Hematopoietic multipotent progenitor cell treated with erythropoietin and hydrocortisone succinate and interleukin-3 and kit ligand, for 17 days (in vitro differentiated cells): ENCODE measurements around the gene ZBTB38.
A peak's percentile ranks its signal among the peaks of the same experiment; 100 is the strongest.

Source experiments
- DNase-seq: peaks from one replicate; pipeline ENCODE4 v3.0.0-alpha.2; 2015; ENCODE audit warnings: low spot score

The ZBTB38 gene

DNA sequence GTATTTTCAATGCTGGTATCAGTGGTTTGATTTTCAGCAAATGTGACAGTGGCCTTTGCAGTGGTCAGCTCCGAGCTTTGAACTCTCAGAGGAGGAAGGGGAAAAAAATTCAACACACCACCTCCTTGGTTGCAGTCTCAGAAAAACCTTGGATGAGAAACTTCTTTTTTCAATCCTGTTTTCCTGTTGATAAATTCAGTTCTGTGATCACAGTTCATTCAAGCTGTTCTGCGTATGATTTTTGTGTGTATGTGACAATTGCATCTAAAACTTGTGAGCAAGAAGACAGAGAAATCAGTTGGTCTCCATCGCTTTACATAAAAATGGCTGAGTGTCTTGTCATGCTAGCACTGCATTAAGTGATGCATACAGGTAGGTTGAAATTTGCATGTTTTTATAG, 19.2 kb downstream of the ZBTB38 start:
- DNase-seq: no peak

DNA sequence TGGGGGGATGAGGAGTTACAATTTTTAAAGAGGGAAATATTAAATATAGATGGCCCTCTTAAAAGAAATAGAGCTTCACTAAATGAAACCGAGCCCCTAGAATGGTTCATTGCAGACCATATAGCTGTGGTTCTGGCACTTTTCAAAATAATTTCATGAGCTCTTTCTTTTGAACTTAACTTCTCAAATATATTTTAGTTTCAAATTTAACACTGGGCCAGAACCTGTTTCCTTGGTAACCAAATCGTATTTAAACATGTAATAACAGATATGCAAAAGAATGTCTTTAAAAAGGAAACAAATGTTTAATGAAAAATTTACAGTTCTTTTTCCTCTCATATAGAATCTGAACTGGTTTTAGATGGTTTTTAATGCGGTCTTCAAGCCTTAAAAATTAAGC, 20.1 kb downstream of the ZBTB38 start:
- no peak for DNase-seq

DNA sequence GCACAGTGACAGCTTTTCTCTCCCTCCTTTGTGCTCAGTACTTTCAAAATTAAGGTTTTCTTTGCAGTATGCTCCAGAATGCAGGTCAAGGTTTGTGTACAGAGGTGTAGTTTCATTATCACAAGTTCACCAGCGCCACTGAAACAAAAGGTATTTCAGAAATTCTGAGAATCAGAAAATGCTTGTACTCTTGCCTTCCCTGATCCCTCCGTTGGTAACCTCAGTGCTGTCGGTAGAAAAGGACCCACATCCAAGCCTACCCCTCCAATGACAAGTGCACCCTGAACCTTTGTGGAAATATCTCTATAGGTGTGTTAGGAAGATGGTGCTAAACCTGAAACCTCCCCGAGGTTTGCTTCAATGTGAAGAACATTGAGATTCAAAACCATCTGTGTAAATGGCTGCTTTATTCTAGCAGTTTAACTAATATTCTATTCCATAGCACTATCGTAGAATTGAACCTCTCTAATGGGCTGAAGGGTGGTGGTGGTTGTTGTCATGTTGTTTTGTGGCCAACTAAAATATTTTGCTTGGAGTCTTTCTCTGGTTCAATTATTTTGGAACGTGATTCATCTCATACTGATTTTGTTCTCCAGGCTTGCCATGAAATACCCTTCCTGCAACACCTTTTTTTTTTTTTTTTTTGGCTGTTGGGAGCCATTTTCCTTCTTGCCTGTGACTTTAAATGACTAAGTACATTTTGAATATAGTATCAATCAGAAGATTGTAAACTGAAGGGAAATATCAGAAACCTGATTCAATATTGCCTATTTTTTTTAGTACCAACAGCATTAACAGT, 20.7 kb downstream of the ZBTB38 start:
- no peak for DNase-seq

DNA sequence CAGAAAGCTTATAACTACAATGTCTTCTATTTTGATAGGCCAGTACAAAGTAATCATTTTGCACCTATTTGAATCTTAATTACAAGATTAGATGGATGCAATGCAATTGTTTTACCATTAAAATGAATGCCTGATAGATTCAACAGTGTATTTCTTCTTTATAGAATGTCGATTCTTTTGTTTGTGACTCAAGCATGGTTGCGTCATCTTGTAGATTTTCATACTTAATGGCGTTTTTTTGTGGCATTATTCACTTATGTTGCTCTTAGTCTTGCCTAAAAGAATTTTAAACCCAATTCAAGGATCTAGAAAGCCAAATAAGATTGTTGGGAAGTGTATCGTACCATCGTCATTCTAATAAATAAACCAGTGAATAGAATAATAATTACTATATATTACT, 21.4 kb downstream of the ZBTB38 start:
- no peak for DNase-seq

DNA sequence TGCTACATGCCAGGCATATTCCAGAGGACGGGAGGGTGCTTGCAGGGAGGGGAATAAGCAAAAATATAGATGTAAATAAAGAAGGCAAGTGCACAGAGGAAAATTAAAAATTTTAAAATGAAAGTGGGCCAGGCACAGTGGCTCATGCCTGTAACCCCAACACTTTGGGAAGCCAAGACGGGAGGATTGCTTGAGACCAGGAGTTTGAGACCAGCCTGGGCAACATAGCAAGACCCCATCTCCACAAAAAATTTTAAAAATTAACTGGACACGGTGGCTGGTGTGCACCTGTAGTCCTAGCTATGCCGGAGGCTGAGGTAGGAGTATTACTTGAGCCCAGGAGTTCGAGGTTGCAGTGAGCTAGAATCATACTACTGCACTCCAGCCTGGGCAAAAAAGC, 22.4 kb downstream of the ZBTB38 start:
- DNase-seq: no peak

DNA sequence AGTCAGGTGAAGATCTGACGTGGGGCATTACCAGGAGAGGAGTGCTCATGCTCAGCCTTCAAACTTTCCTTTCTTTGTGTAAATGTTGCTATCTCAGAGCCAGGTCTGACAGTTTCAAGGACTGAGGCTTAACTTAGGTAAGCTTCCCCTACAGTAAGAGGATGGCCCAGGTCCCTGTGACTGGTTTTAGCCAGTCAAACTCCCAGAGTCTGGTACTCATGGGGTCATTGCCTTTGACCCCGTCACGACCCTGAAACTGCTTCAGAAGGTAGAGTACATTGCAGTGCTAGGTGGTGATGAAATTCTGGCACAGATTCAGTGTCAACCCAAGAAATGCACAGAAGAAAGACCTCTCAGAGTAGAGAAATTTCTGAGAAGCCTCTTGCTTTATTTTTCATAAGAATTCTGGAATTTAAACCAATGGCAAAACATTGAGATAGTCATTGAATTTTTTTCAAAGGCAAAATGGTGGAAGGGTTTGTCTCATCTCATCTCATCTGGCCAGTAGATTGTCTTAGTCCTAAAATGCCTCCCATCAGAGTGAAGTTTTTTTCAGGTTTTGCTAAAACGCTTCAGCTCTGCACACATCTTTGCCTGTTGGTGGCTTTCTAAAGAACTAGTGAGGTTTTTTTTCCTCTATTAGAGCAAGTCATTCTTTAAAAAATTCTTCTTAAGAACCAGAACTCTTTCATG, 23.1 kb downstream of the ZBTB38 start:
- DNase-seq: no peak

DNA sequence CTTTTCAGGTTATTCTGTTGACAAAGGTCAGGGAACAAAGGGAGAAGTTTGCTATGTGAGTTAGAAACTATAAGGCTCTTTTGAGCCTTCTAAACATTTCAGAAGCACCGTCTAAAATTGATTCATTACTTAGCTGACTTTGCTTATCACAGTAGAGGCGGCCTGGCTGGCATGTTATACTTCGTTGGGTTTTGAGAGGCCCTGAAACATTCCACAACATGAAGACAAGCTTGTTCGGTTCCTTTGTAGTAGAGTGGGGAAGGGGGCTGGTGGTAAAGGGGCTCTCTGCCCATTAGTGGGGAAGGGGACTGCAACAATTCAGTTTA, 23.6 kb downstream of the ZBTB38 start:
- no peak for DNase-seq

DNA sequence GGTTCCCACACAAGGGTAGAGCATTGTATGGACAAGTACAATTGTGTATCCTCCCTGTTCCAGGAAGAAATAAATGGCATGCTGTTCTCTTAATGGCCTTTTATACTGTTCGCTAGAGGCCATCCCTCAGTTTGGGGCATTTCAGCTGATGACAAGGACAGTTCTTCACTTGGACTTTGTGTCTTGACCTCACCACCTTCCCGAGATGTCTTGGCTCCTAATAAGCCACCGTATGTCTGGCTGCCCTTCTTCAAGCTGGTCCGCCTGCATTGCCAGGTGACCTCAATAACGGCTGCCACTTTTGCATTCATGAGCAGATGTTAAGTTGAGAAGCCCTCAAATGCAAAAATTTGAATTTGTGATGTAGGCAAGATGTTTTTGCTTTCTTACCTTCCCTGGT, 24.1 kb downstream of the ZBTB38 start:
- no peak for DNase-seq

DNA sequence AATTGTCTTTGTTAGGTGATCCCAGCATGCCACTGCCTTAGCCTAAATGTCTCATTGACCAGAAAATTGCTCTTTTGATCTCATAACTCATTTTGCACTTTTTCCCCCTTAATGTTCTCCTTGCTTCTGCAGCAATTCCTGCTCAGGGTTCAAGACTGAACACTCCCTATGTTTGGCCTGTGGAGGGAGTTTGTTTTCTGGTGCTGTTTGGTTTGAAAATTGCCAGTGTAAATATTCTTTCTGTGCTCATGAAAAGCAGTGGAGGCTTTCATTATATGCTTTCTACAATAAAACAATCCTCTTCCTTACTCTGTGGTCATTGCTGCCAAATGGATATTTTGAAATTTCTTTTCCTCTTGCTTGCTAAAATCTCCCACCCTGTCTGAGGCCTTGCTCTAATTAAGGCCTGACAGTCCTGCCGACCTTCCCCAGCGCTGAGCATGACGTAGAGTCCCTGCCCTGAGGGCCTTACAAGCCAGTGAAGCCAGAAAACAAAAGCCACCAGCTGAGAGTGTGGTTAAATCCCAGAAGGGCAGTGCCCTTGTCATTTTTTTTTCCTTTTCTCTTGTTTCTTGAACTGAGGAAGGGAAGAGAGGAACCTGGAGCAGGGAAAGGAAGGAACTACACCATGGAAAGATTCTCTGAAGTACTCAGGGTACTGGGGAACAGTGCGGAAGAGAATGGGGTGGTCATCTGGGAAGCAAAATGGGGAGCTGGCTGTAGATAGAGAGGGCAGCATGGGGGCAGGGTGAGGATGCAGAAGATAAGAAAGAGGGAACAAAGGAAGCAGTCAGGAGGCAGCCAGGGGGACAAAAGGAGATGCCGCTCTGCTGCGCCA, 24.8 kb downstream of the ZBTB38 start:
- no peak for DNase-seq

DNA sequence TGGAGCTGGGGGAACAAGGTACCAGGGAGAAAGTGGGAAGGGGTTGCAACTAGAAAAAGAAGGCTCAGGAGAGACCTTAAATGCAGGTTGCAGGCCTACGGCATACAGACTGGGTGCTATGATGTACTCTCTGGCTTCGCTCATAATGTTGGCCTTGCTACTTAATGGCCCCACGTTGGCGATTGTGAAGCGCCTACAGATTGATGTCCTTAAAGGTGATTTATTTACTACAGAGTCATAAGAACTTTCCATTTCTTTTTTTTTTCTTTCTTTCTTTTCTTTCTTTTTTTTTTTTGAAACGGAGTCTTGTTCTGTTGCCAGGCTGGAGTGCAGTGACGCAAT, 25.4 kb downstream of the ZBTB38 start:
- no peak for DNase-seq

DNA sequence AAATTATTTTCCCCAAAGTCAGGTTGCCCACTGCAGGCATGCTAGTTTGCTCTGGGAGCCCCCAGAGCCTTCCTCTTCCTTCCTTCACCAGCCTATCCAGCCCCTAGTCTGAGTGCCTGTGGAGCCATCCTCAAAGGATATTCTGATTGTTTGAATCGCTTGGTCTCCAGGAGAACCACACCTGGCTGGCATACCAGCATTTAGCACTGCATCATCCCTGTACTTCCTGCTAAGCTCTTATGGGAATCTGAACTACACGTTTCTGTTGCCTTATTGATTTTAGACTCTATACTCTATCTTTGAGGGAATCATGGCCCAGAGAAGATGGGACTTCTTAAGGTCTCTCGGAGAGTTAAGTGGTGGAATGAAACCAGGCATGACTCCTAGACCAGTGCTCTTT, 26.3 kb downstream of the ZBTB38 start:
- DNase-seq: no peak

DNA sequence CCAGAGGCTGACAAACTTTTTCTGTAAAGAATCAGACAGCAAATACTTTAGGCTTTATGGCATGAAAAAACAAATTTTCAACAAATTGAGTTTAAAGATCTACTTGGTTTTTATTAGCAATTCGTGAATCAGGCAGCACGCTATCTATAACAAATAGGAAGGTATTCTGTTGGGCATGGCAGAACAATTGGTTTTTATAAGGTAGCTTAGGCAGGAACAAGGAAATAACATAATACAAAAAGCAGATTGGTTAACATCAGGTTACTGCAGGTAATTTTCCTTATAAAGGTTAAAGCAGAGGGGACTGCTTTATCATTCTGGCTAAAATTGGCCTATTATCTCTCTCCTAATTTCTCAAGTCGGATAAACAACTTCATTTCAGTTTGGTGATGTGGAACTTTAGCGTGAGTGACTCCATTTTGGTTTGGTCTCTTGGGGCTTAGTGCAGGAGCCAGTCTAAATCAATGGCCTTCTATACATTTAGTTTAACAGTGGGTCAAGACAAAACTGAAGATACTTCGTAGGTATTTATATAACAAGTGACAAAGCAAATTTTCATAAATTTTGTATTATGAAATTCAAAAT, 26.8 kb downstream of the ZBTB38 start:
- DNase-seq: no peak

DNA sequence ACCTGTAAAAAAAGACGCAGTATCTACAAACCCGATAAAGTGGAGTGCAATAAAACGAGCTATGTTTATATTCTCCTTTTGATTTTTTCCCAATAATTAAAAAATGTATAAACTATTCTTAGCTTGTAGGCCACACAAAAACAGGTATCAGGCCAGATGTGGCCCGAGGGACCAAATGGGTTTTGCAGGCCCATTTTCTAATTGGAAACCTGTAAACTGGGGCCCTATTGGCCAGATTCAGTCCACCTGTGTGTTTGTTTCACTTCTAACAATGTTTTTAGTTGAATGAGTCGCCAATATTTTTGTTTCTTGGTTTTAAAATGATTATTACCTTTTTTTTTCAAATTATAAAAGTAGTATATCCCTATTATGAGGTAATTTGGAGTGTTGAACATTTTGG, 29.7 kb downstream of the ZBTB38 start:
- no peak for DNase-seq

DNA sequence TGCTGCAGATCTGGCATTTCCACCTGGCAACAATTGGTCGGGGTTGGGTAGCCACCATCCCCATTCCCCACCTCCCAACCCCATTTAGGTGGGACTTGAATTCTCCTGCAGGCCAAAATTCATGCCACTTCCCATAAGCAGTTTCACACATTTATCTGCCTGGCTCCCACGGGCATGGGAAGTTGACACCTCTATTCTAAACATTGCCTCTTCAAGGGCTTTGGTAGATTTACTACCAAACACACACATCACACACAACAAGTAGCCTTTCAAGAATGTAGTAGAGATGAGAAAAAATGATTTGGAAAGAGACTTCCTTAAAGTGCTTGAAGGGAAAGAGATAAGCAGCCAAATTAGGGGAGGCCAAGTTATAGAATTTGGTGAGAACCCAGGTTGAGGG, 30.9 kb downstream of the ZBTB38 start:
- DNase-seq: no peak

DNA sequence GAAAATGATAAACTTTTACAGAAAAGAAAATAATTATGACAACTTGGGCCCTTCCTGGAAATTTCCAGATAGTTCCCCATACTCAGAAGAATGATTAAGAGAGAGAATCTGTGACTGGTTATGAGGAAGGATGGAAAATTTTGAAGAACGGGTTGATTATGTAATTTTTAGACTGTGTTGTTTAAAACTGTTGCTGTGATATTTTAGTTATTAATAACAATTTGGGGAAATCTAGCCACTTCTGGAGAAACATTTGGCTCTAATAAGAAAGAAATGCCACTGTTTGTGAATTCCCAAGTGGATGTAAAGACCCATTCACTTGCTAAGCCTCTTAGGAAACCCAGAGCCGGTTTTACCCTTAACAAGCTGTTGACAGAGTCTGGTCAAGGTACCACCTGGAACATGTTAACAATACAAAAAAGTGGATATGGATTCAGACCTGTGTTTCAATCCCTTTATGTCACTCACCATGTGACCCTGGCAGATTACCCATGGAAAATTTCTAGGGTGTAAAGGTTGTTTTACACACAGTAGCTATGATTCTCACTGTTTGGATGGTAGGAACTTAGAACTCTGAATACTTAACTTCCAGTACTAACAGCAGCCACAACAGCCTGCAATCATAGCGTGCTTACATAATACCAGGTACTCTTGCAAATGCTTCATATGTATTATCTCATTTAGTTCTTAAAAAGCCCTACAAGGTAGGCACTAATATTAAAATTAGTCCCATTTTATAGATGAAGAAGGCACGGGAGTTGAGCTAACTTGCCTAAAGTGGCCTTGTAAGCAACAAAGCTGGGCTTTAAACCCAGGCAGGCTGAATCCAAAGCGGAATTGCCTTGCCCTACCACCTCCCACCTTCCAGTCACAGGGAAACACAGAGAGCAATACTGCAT, 32.0 kb downstream of the ZBTB38 start:
- DNase-seq: no peak

DNA sequence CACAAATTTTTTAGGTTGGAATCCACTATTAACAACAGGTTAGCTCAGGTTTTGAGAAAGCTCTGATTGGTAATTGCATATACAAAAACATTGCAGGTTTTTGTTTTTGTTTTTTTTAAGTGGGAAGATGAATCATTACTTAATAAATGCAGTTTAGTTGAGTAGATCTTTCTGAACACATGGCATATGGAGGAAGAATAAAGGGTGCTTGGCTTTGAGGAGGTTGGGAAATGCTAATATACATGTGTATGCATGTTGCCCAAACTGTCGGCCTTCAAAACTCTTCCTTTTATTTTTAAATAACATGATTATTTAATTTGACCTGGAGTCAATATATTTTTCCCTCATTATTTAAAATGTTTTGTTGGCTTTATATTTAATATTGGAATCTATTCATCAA, 32.8 kb downstream of the ZBTB38 start:
- no peak for DNase-seq

DNA sequence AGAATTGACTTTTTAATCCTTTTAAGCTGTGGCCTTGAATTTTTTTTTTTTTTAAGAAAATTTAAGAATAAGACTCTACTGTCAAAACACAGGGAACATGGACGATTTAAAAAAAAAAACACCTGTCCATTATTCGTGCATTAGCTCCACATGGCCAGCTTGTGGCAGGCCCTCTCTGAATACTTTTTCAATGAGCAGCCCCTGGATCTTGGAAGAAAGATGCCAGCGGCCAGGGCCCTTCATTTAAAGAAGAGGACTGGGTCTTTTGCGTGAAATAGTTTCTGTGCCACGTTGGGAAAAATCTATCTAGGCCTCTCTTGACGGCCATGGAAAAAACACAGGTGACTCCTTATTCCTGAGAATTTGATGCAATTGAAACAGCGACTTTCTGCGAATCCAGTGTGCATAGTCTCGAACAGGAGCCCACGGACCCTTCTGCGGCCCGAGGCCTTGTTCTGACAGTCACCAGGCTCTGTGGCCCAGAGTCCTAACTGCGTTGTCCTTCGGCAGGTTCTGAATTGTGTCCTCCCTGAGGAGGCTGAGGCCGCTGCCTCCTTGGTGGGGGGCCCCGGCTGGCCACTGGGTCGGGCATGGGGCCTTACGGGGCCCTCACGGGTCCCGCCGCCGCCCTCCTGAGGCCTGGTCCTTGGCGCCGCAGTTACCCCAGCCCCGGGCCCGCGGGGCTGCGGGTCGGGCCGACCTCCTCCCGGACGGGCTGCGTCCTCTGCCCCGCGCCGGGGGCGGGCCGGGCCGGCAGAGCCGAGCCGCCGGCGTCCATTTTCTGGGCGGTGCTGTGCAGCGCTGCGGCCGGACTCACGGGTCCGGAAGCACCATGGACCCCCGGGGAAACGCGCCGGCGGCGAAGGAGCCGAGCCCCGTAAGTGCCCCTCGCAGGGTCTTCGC, 33.5 kb downstream of the ZBTB38 start:
- no peak for DNase-seq

DNA sequence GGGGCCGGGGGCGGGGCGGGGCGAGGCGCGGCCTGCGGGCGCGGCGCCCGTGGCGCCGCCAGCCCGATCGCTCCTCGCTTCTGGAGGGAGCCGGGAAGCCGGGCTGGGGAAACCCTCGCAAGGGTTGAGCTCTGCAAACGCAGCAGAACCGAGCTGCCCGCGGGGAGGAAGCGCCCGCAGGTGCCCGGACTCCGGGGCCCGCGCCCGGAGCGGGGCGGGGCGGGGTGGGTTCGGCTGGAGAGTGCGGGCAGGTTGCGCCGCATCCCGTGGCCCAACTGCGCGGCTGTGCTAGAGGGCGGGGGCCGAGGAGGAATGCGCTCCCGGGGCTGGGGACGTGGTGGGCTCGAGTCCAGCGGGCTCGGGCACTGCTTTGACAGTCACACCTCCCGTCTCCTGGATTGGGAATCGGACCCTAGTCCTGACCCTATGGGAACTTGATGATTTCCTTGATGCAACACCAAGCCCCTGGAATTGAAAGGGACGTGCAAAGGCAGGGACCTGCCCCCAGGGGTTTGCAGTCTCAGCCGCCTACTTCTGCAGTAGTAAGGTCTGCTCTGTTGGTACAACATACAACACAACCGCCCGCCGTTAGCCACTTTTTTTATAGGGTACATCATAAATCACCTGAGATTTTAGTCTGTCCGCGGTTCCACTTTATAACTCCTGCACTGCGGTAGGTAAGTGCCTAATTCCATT, 34.3 kb downstream of the ZBTB38 start:
- peak; percentile 14 for DNase-seq

DNA sequence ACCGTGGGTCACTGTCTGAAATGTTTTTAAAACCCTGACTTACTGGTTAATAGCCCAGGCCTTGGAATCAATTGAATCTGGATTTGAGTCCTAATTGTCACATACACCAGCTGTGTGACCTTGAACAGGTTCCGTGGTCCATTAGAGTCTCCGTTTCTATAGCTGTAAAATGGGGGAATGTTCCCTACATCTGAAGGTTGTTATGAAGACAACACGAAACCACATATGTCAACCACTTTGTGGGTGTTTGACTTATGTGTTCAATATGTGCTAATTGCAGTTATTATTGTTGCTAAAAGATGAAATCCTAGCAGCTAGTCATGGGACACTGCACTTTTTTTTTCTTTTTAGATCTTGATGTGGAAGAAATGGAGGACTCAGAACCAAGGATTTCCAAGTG, 35.3 kb downstream of the ZBTB38 start:
- no peak for DNase-seq

DNA sequence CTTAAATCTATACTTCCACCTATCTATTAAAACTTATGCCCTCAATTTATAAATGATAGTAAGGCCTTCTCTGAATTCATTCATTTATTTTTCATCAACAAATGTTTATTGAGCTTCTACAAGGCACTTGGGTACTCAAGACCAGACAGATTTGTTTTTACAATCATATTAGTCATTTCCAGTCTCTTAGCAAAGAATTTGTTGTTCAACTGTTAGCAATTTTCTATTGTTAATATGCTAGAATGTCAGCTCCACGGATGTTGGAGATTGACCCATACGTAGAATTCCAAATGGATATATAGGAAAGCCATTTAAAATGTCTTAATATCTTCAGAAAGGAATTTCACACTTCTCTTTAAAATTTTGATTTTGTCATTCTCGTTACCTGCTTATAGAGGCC, 36.7 kb downstream of the ZBTB38 start:
- DNase-seq: no peak
